HCT116 (cell line): Measurements from ENCODE around the gene CHI3L2. TPM values are rescaled to one million over a fixed set of nuclear protein-coding genes. Genes with fewer than 3 reads are reported as not detected.

Source experiments
- ATAC-seq: fragments of 200-7000 bp; cut with Tn5 transposase; 2 replicates; pipeline ENCODE4 v1.9.1; 2020; ENCODE audit warnings: mild to moderate bottlenecking, moderate library complexity
- BruUV-seq: library from RNA; stranded (reverse); fragments of 400-500 nt; replicated peaks from 2 replicates; lab custom pipeline; 2021; lab: Mats Ljungman, UMichigan
- CTCF ChIA-PET: fragments of 300-600 bp; sonication (Branson Sonifier 250); formaldehyde crosslinking; loops from one replicate; lab custom pipeline; 2021; ENCODE audit warnings: antibody characterized with exemption; lab: Charles Lee
- POLR2A ChIA-PET: fragments of 300-600, 350-600 bp; sonication (Branson Sonifier 250); formaldehyde crosslinking; loops from one replicate; lab custom pipeline; 2021; ENCODE audit warnings: antibody characterized with exemption; lab: Charles Lee
- RAD21 ChIA-PET, 2 experiments: fragments of 300-600 bp; sonication (Branson Sonifier 250); formaldehyde crosslinking; loops; one replicate each; lab custom pipeline; 2023; ENCODE audit warnings: low total read pairs in 2 of 2; ENCODE audit not compliant: uncharacterized antibody in 2 of 2, unreplicated experiment in 2 of 2, low non-redundant PET in 1 of 2; lab: Charles Lee
- DNase-seq: peaks from one replicate; pipeline ENCODE4 v3.0.0-alpha.2; 2010; ENCODE audit warnings: low read depth, low spot score
- H2AFZ ChIP-seq: fragments of 200-600 bp; shearing (Covaris generic), sonication (generic); 2 replicates; pipeline ENCODE4 v1.6.1; 2017; ENCODE audit warnings: low read depth, mixed run types, mixed read lengths, antibody characterized with exemption, low read length; ENCODE audit not compliant: poor library complexity, severe bottlenecking
- H3K27ac ChIP-seq: 2 replicates; pipeline ENCODE4 v1.5.1; 2012; ENCODE audit warnings: low read depth, low read length
- H3K27me3 ChIP-seq: fragments of 200-600 bp; sonication (generic); 2 replicates; pipeline ENCODE4 v1.6.1; 2016; ENCODE audit warnings: mixed run types, low read length, mixed read lengths; ENCODE audit not compliant: insufficient read depth
- H3K36me3 ChIP-seq, 2 experiments: fragments of 200-500 bp in 1 of 2; fragments of 200-600 bp in 1 of 2; sonication (Bioruptor generic) in 1 of 2; sonication (generic) in 1 of 2; 2 replicates each; pipeline versions ENCODE4 v1.5.1 to v1.6.1; 2014 to 2016; ENCODE audit warnings: low read length in 2 of 2, inconsistent platforms in 1 of 2, mixed read lengths in 1 of 2, mixed run types in 1 of 2; ENCODE audit not compliant: insufficient read depth in 2 of 2, control insufficient read depth in 1 of 2
- H3K4me1 ChIP-seq, 2 experiments: fragments of 200-600 bp in 1 of 2; sonication (generic) in 1 of 2; 2 replicates each; pipeline versions ENCODE4 v1.5.1 to v1.6.1; 2012 to 2017; ENCODE audit warnings: low read length in 2 of 2, inconsistent platforms in 1 of 2, mild to moderate bottlenecking in 1 of 2, mixed read lengths in 1 of 2, mixed run types in 1 of 2, moderate library complexity in 1 of 2; ENCODE audit not compliant: insufficient read depth in 2 of 2, control insufficient read depth in 1 of 2
- H3K4me2 ChIP-seq: fragments of 200-600 bp; sonication (generic); 2 replicates; pipeline ENCODE4 v1.6.1; 2017; ENCODE audit warnings: mixed run types, low read length, mixed read lengths
- H3K4me3 ChIP-seq, 2 experiments: fragments of 200-600 bp in 1 of 2; sonication (generic) in 1 of 2; replicated peaks in 1 of 2; 2 replicates each; pipeline ENCODE4 v1.5.1; 2011 to 2016; ENCODE audit warnings: low read length in 2 of 2, control low read depth in 1 of 2, low read depth in 1 of 2, mild to moderate bottlenecking in 1 of 2, mixed read lengths in 1 of 2, mixed run types in 1 of 2
- H3K79me2 ChIP-seq: fragments of 200-600 bp; sonication (generic); 2 replicates; pipeline ENCODE4 v1.6.1; 2017; ENCODE audit warnings: mild to moderate bottlenecking, mixed run types, low read length, moderate library complexity, mixed read lengths; ENCODE audit not compliant: insufficient read depth
- H3K9ac ChIP-seq: fragments of 200-600 bp; sonication (generic); 2 replicates; pipeline ENCODE4 v1.6.1; 2016; ENCODE audit warnings: low read length, mixed read lengths
- H3K9me2 ChIP-seq: fragments of 200-600 bp; sonication (generic), shearing (Covaris generic); 2 replicates; pipeline ENCODE4 v1.6.1; 2017; ENCODE audit warnings: mixed run types, mild to moderate bottlenecking, moderate library complexity; ENCODE audit not compliant: insufficient read depth
- H3K9me3 ChIP-seq, 2 experiments: fragments of 200-500 bp in 1 of 2; fragments of 200-600 bp in 1 of 2; sonication (Bioruptor generic) in 1 of 2; sonication (generic) in 1 of 2; 2 replicates each; pipeline ENCODE4 v1.6.1; 2014 to 2017; ENCODE audit warnings: low read length in 2 of 2, mixed read lengths in 2 of 2, inconsistent platforms in 1 of 2, low read depth in 1 of 2, mild to moderate bottlenecking in 1 of 2, mixed run types in 1 of 2, moderate library complexity in 1 of 2; ENCODE audit not compliant: control insufficient read depth in 1 of 2, insufficient read depth in 1 of 2
- H4K20me1 ChIP-seq: fragments of 200-600 bp; sonication (generic), shearing (Covaris generic); 2 replicates; pipeline ENCODE4 v1.6.1; 2017; ENCODE audit warnings: mixed run types, mild to moderate bottlenecking, moderate library complexity; ENCODE audit not compliant: insufficient read depth
- CBX3 ChIP-seq: IDR thresholded peaks from 2 replicates; pipeline ENCODE4 v1.6.1; 2012; ENCODE audit warnings: low read depth
- ELF1 ChIP-seq: IDR thresholded peaks from 2 replicates; pipeline ENCODE4 v1.6.1; 2012; ENCODE audit warnings: low read depth, borderline replicate concordance
- EZH2 ChIP-seq: fragments of 200-600 bp; sonication (generic); IDR thresholded peaks from 2 replicates; pipeline ENCODE4 v1.6.1; 2017; ENCODE audit warnings: antibody characterized with exemption, mixed run types
- FOSL1 ChIP-seq: IDR thresholded peaks from 2 replicates; pipeline ENCODE4 v1.6.1; 2012; ENCODE audit warnings: low read depth
- POLR2A ChIP-seq: IDR thresholded peaks from 2 replicates; pipeline ENCODE4 v1.7.0; 2011; ENCODE audit warnings: borderline replicate concordance; ENCODE audit not compliant: insufficient read depth, insufficient read length; ENCODE audit errors: extremely low read depth
- POLR2AphosphoS5 ChIP-seq: IDR thresholded peaks from 2 replicates; pipeline ENCODE4 v1.6.1; 2011; ENCODE audit warnings: mild to moderate bottlenecking, low read depth, low read length, moderate library complexity
- RAD21 ChIP-seq: IDR thresholded peaks from 2 replicates; pipeline ENCODE4 v1.6.1; 2012; ENCODE audit warnings: low read depth, mild to moderate bottlenecking
- SRF ChIP-seq: IDR thresholded peaks from 2 replicates; pipeline ENCODE4 v1.6.1; 2012; ENCODE audit warnings: low read depth
- TCF7L2 ChIP-seq: IDR thresholded peaks from 2 replicates; pipeline ENCODE4 v1.7.0; 2011; ENCODE audit warnings: borderline replicate concordance, inconsistent platforms; ENCODE audit not compliant: insufficient read depth, insufficient read length; ENCODE audit errors: extremely low read depth
- ZFX ChIP-seq: fragments of 450-650 bp; IDR thresholded peaks from 2 replicates; pipeline ENCODE4 v1.6.1; 2017
- ZNF274 ChIP-seq: fragments of 200-500 bp; sonication (Bioruptor generic); IDR thresholded peaks from 2 replicates; pipeline ENCODE4 v1.6.1; 2014; ENCODE audit warnings: mild to moderate bottlenecking, low read depth, low read length, inconsistent platforms
- intact Hi-C: fragments of 100-400 bp; cut with micrococcal nuclease; formaldehyde crosslinking; loops from 2 replicates; pipeline ENCODE4 v1.10.0; 2022
- total RNA-seq: library from RNA; stranded (reverse); gene quantifications from one replicate; pipeline ENCODE4 v1.2.1, GENCODE V29; 2021; ENCODE audit not compliant: unreplicated experiment
- TF ChIP-seq, protein P1 (sequence below): IDR thresholded peaks from 2 replicates; pipeline ENCODE4 v1.6.1; 2011; ENCODE audit warnings: mild to moderate bottlenecking, low read length, moderate library complexity; ENCODE audit not compliant: insufficient replicate concordance; ENCODE audit errors: extremely low read depth
- TF ChIP-seq, protein P2 (sequence below): IDR thresholded peaks from 2 replicates; pipeline ENCODE4 v1.6.1; 2012
- TF ChIP-seq, protein P3 (sequence below): IDR thresholded peaks from 2 replicates; pipeline ENCODE4 v1.6.1; 2012
- TF ChIP-seq, protein P4 (sequence below): IDR thresholded peaks from 2 replicates; pipeline ENCODE4 v1.6.1; 2012; ENCODE audit warnings: low read depth

CHI3L2 gene
- total RNA-seq, 1 experiment from 2014 or later = not detected

DNA sequence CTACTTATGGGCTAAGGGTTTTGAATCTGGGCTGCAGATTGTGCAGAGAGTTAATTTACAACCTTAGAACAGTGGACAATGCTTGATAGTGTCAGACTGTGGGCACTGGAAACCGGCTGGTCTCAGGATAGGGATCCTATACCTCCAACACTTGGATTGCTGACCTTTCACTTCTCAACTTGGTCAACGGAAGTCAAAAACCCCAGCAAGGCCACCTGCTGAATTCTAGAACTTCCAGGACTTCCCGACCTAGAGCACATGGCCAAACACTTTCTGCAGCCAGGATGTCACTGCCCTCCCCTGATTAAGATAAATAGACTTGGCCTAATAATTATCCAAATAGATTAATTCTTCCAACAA, 26.7 kb upstream of the CHI3L2 start (continued):
- TF ChIP-seq, protein P1, sequence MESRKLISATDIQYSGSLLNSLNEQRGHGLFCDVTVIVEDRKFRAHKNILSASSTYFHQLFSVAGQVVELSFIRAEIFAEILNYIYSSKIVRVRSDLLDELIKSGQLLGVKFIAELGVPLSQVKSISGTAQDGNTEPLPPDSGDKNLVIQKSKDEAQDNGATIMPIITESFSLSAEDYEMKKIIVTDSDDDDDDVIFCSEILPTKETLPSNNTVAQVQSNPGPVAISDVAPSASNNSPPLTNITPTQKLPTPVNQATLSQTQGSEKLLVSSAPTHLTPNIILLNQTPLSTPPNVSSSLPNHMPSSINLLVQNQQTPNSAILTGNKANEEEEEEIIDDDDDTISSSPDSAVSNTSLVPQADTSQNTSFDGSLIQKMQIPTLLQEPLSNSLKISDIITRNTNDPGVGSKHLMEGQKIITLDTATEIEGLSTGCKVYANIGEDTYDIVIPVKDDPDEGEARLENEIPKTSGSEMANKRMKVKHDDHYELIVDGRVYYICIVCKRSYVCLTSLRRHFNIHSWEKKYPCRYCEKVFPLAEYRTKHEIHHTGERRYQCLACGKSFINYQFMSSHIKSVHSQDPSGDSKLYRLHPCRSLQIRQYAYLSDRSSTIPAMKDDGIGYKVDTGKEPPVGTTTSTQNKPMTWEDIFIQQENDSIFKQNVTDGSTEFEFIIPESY = no peak
- no peak for TF ChIP-seq EZH2
- TF ChIP-seq SRF = no peak
- TF ChIP-seq FOSL1 = no peak

DNA sequence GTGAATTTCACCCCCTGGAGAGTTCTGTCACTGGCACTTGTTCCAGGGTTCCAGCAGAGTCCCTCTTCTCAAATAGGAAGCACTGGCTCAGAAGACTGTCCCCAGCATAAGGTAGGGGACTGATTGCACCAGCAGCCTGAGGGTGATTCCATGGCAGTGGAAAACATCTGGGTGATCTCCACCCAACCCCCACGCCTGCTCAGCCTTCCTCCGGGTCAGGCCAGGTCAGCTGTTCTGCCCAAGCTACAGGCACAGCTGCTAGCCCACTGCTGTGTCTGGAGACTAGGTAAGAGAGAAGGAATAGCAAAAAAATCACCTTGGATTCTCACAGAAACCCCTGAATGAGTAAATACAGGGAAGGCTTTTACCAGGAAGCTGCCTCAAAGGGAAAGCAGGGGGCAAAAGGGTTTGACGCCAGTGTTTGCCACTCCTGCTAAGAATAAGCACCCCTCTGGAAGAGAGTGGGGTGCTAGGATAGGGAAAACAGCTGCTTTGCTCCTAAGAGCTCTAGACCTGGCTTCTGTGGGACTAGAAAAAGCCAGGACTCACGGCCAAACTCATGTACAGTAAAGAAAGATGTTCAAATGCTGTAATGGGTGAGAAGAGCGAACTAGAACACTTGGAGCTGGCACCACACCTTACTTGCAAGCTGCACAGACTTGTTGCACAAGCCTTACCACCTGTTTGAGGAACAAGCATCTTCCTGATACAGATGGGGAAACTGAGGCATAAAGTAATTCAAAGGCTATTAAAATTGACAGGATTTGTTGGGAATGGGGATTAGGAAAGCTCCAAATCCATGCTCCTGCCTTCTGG, 26.0 kb upstream of the CHI3L2 start:
- Histone ChIP-seq H3K79me2 (peaks cover 36% of the 10 kb centered on the region), H3K4me3 (no peak overlapping the region), H3K4me2 (peak overlapping the region; percentile 97), H3K9ac (no peak overlapping the region), H3K9me3 (no peaks in the 10 kb centered on the region), H2AFZ (no peak overlapping the region), H3K27ac (no peak overlapping the region), H3K27me3 (no peaks in the 10 kb centered on the region), H3K36me3 (peaks cover 0 to 13% of the 10 kb centered on the region in 2 experiments; a peak in 1 of 4 replicates), H4K20me1 (no peaks in the 10 kb centered on the region), H3K9me2 (no peaks in the 10 kb centered on the region), H3K4me1 (peaks cover 39 to 55% of the 10 kb centered on the region in 2 experiments)
- intact Hi-C loops = no loop called here
- BruUV-seq = no TSS peak
- DNase-seq = no peak
- POLR2A ChIA-PET = interaction anchor here (1.4 kb wide), 1 partner anchor 13 kb away, joined by 3 read pairs; no protein-coding TSS in a partner anchor
- no peak for TF ChIP-seq ELF1
- no peak for TF ChIP-seq ZFX
- TF ChIP-seq, protein P2, sequence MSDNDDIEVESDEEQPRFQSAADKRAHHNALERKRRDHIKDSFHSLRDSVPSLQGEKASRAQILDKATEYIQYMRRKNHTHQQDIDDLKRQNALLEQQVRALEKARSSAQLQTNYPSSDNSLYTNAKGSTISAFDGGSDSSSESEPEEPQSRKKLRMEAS = no peak
- TF ChIP-seq, protein P3, sequence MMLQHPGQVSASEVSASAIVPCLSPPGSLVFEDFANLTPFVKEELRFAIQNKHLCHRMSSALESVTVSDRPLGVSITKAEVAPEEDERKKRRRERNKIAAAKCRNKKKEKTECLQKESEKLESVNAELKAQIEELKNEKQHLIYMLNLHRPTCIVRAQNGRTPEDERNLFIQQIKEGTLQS = no peak
- TF ChIP-seq SRF = no peak
- TF ChIP-seq, protein P4, sequence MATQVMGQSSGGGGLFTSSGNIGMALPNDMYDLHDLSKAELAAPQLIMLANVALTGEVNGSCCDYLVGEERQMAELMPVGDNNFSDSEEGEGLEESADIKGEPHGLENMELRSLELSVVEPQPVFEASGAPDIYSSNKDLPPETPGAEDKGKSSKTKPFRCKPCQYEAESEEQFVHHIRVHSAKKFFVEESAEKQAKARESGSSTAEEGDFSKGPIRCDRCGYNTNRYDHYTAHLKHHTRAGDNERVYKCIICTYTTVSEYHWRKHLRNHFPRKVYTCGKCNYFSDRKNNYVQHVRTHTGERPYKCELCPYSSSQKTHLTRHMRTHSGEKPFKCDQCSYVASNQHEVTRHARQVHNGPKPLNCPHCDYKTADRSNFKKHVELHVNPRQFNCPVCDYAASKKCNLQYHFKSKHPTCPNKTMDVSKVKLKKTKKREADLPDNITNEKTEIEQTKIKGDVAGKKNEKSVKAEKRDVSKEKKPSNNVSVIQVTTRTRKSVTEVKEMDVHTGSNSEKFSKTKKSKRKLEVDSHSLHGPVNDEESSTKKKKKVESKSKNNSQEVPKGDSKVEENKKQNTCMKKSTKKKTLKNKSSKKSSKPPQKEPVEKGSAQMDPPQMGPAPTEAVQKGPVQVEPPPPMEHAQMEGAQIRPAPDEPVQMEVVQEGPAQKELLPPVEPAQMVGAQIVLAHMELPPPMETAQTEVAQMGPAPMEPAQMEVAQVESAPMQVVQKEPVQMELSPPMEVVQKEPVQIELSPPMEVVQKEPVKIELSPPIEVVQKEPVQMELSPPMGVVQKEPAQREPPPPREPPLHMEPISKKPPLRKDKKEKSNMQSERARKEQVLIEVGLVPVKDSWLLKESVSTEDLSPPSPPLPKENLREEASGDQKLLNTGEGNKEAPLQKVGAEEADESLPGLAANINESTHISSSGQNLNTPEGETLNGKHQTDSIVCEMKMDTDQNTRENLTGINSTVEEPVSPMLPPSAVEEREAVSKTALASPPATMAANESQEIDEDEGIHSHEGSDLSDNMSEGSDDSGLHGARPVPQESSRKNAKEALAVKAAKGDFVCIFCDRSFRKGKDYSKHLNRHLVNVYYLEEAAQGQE = no peak
- TF ChIP-seq RAD21 = no peak
- TF ChIP-seq POLR2A = no peak
- TF ChIP-seq EZH2 = no peak
- no peak for TF ChIP-seq CBX3
- no peak for TF ChIP-seq TCF7L2
- no peak for TF ChIP-seq POLR2AphosphoS5
- TF ChIP-seq, protein P1 = no peak
- TF ChIP-seq ZNF274 = no peak
- RAD21 ChIA-PET = no interaction called here
- CTCF ChIA-PET = interaction anchor here (1.3 to 1.4 kb wide), 2 partner anchors 10 to 199 kb away, joined by 3 read pairs; no protein-coding TSS in a partner anchor
- ATAC-seq = no peak
